Measurements from ENCODE around the gene PSMD11. TPM values are rescaled to one million over a fixed set of nuclear protein-coding genes. Genes with fewer than 3 reads are reported as not detected.

The PSMD11 gene
- total and polyA plus RNA-seq, 2 of the 13 experiments (the other 11 are each of a cell fraction or from before 2014, with no cell fraction given) = 69.8 to 152 TPM

- TF ChIP-seq HMGXB3 (CRISPR knock-in tag; IDR thresholded peaks at IDR 0.05; ENCODE audit: borderline replicate concordance) (no peak), ZNF510 (CRISPR knock-in tag; IDR thresholded peaks at IDR 0.05; ENCODE audit: low read depth) (no peak), SMAD9 (CRISPR knock-in tag; IDR thresholded peaks at IDR 0.05) (no peak), ZNF382 (CRISPR knock-in tag; IDR thresholded peaks at IDR 0.05; ENCODE audit: borderline replicate concordance) (no peak), ZNF850 (CRISPR knock-in tag; conservative IDR thresholded peaks at IDR 0.05) (no peak), CENPX (CRISPR knock-in tag; IDR thresholded peaks at IDR 0.05) (no peak), ZBTB40 (IDR thresholded peaks at IDR 0.05) (no peak), ZBTB40 (CRISPR knock-in tag; IDR thresholded peaks at IDR 0.05) (peak; percentile 36; the same call in 1 of the 2 replicates), MTF1 (CRISPR knock-in tag; IDR thresholded peaks at IDR 0.05) (no peak), ZSCAN21 (CRISPR knock-in tag; IDR thresholded peaks at IDR 0.05; ENCODE audit: borderline replicate concordance) (peak; percentile 78), MLLT10 (CRISPR knock-in tag; IDR thresholded peaks at IDR 0.05) (no peak), TOE1 (CRISPR knock-in tag; IDR thresholded peaks at IDR 0.05) (no peak), MTA1 (CRISPR knock-in tag; IDR thresholded peaks at IDR 0.05; ENCODE audit: borderline replicate concordance) (no peak), BCL3 (CRISPR knock-in tag; IDR thresholded peaks at IDR 0.05) (peak; percentile 85; the same call in 1 of the 2 replicates), SIN3B (IDR thresholded peaks at IDR 0.05; ENCODE audit: low read length) (no peak), ZNF431 (CRISPR knock-in tag; IDR thresholded peaks at IDR 0.05; ENCODE audit: borderline replicate concordance, low read depth) (no peak)
These were observed 41.9 kb downstream of the PSMD11 start (continued) for GRCh38 chr17:32486111-32486700.
